Umbilical cord (tissue), 2 donors: ENCODE measurements around the gene SMAGP. TPM values are rescaled to one million over a fixed set of nuclear protein-coding genes. Genes with fewer than 3 reads are reported as not detected.
"Not testable (repeated sequence)": the region's sequence is repeated elsewhere in the genome, so short reads cannot be mapped to it uniquely, and the experiment has no call there.

ENCODE experiments used
- DNase-seq: peaks from one replicate; pipeline ENCODE4 v3.0.0-alpha.2; 2015; ENCODE audit warnings: low spot score
- total RNA-seq: library from RNA; depleted of rRNA; stranded (reverse); fragments of >200 nt; gene quantifications from one replicate; pipeline ENCODE4 v1.2.3, GENCODE V29; 2014; ENCODE audit warnings: low replicate concordance; ENCODE audit not compliant: insufficient read depth

SMAGP gene, protein sequence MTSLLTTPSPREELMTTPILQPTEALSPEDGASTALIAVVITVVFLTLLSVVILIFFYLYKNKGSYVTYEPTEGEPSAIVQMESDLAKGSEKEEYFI
- 3.1 TPM for total RNA-seq

DNA sequence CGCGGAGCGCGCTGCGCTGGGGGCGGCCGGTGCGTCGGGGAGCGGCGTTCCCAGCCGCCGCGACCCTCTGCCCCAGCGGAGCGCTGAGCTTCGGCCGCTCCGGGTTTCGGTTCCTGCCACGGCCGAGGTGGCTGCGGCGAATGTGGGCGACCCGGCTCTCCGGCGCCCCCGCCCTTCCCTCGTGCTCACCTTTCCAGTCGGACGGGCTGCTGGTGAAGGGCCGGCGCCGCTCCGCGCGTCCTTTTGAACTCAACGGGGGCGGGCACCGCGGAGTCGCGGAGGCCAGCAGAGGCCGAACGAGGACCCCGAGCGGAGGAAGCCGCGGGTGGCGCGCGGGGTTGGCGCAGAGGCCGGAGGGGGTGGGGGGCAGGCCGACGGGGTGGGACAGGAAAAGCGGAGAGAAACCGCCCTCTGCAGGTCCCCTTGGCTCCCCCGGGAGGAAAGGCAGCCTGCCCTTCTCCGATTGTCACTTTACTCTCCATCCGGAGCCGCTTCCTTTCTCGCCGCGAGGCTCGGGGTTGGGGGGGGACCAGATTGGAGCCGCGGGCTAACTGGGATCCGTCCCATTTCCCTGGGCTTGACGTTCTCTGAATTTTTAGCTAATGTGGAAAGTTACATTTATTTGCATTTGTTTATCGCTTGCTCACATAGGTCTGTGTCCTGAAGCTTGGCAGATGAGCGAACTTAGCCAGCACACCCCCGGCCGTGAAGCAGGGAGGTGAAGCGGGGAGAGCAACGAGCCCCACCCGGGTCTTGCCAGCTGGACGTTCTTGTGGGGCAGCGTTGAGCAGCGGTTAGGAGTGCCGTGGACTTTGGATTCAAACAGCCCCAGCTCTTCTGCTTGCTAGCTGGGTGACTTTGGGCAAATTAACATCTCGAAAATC lies at the start of gene SMAGP:
Gene SMAGP (minus strand): TSS at position 349 of the 884 bp plus-strand sequence. CDS start 1,137 bp downstream, outside the sequence.
- peak; percentile 46 for DNase-seq

GRCh38 chr12:51318846-51319599 lies 48.8 kb upstream of the SMAGP start:
- DNase-seq, result no peak

DNA sequence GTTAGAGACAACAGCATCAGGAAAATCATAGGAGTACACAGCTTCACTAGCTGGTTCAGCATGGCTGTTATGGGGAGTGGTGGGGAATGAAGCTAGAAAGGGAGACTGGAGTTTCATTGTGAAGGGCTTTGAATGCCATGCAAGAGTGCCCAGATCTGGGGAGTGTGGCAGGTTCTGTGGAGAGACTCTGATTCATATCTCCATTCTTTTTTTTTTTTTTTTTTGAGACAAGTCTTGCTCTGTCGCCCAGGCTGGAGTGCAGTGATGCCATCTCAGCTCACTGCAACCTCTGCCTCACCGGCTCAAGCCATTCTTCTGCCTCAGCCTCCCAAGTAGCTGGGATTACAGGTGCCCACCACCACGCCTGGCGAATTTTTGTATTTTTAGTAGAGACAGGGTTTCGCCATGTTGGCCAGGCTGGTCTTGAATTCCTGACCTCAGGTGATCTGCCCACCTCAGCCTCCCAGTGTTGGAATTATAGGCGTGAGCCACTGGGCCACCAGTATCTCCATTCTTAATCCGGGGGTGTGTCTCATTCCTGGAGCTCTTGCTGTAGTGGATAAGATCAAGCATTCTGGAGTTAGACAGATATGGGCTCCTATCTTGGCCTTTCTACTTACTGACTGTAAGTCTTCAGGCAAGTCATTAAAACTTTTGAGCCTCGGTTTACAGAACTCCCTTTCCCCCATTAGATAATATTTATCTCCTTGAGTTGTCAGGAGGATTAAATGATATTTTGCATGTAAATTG lies 48.0 kb upstream of the SMAGP start:
- DNase-seq, result not testable (repeated sequence)

DNA sequence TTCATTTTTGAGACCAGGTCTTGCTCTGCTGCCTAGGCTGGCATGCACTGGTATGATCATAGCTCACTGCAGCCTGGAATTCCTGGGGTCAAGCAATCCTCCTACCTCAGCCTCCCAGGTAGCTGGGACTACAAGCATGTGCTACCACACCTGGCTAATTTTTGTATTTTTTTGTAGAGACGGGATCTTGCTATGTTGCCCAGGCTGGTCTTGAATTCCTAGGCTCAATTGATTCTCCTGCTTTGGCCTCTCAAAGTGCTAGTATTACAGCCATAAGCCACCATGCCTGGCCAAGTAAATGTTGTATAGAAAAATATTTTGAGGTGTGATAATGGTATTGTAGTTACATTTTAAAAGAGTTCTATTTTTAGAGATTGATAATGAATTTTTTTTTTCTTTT lies 41.2 kb upstream of the SMAGP start:
- DNase-seq, result no peak

DNA sequence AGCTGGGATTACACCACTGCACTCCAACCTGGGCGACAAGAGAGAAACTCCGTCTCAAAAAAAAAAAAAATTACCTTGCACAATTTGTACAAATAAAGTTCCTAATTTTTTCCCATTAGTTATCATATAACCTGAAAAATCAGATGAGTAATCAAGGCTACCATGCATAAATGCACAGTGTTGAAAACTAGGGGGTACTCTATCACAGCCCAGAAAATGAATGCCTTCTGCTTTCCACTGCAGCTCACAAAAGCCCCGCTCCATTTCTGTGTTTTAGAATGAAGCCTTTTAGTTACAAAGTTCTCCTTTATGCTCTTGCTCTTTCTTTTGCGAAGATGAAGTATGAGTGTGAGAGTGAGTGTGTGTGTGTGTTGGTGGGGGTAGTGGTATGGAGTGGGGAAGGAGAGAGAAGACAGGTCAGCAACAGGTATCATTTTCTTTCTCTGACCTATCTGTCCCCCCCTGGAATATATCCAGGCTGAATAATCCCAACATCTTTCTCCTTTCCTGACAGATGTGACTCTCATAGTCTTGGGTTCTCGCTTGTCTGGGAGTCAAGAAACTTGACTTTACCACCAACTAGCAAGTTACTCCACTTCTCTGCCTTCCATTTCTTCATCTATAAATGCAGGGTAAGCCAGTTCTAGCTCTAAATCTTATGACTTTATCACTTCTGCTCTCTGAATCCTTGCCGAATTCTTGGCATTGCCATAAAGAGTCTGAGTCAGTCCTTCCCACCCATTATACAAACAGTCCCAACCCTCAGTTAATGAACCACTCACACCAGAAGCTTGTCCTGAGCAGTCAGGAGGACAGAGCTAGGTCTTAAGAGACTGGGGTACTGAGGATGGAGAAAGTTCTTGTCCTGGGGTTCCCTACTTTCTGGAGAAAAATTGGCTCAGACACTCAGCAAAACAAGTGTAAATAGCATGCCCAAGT lies 37.7 kb upstream of the SMAGP start:
- DNase-seq, result peak; percentile 54

DNA sequence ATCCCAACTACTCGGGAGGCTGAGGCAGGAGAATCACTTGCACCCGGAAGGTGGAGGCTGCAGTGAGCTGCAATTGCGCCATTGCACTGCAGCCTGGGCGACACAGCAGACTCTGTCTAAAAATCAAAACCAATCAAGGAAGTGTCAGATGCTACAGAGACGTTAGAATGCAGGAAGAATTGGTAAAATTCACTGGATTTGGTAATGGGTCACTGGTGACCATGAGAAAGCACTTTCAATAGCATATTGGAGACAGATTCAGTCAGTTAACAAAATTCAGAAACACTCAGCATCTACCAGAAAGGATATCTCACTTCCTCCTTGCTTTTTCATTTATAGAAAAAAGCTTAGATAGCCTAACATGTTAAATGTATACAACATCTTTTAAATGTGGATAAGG lies 36.3 kb upstream of the SMAGP start:
- DNase-seq, result no peak

DNA sequence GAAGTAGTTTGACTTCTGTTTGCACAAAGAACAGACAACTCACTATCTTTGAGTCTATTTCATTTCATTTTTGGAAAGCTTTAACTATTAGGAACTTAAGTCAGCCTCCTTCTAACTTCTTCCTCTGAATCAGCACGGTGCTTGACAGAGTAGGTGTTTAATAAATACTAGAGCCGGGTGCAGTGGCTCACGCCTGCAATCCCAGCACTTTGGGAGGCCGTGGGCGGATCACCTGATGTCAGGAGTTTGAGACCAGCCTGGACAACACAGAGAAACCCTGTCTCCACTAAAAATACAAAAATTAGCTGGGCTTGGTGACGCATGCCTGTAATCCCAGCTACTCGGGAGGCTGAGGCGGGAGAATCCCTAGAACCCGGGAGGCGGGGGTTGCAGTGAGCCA lies 30.6 kb upstream of the SMAGP start:
- DNase-seq, result not testable (repeated sequence)

GRCh38 chr12:51295651-51296050 lies 25.4 kb upstream of the SMAGP start:
- DNase-seq, result peak; percentile 12

DNA sequence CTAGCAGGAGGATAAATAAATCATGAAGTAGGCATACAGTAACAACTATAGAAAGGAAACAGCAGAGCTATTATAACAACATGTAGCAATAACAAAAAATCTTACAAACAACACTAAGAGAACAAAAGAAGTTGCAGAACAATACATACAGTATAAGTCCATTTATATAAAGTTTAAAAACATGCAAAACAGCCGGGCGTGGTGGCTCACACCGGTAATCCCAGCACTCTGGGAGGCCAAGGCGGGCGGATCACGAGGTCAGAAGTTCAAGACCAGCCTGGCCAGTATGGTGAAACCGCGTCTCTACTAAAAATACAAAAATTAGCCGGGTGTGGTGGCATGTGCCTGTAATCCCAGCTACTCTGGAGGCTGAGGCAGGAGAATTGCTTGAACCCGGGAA lies 23.9 kb upstream of the SMAGP start:
- not testable (repeated sequence) for DNase-seq

- DNase-seq, result no peak
Measured at GRCh38 chr12:51293696-51294095, 23.5 kb upstream of the SMAGP start.

- DNase-seq, result not testable (repeated sequence)
Measured at GRCh38 chr12:51291603-51292513, 21.6 kb upstream of the SMAGP start.

GRCh38 chr12:51285843-51286242 lies 15.6 kb upstream of the SMAGP start:
- no peak for DNase-seq

- peak; percentile 22 for DNase-seq
Measured at GRCh38 chr12:51281202-51281924, 11.1 kb upstream of the SMAGP start.

GRCh38 chr12:51275088-51275487 lies 4.9 kb upstream of the SMAGP start:
- no peak for DNase-seq

DNA sequence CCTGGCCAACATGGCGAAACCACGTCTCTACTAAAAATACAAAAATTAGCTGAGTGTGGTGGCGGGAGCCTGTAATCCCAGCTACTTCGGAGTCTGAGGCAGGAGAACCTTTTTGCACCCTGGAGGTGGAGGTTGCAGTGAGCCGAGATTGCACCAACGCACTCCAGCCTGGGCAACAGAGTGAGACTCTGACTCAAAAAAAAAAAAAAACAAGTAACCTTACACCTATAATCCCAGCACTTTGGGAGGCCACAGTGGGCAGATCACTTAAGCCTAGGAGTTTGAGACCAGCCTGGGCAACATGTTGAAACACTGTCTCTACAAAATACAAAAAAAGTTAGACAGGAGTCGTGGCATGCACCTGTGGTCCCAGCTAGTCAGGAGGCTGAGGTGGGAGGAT lies 2.6 kb upstream of the SMAGP start:
- not testable (repeated sequence) for DNase-seq

GRCh38 chr12:51270951-51271518 lies 820 bp upstream of the SMAGP start:
- peak; percentile 15 for DNase-seq

DNA sequence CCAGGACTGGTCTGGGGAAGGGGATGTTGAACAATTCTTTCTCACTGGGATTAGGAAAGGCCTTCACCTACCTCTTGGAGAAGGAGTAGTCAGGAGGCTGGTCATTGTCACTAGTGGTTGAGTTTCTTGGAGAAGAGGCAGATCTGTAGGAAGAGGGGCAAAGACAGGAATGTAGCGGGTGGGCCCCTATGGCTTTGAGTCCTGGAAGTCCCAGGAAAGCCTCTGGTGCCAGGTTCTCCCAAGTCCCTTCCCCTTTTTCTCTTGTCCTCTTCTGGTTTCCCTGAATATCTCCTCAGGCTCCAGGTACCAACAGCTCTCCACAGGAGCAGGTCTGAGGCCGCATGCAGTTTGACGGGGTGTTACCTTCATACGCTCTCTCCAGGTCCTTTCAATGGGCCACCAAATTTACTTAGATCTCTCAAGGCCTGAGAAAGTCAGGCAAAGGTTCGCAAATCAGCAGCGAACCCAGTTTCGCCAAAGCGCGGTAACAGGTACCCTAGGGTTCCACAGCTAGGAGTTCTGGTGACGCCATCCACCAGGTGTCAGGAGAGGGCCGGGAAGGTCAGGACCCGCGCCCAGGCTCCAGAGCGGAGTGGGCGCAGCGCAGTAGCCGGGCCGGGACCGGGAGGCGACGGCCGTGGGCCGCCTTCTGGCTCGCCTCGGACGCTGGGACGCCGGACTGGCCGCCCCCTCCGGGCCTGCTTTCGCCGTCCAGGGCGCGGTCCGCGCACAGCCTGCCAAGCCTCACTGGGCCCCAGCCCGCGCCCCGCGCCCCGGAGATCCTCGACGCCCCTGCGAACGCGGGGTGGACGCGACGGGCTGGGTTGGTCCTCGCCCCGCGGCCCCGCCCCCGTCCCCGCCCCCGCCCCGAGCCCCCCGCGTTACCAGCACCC lies 795 bp downstream of the SMAGP start:
- DNase-seq, result peak; percentile 16
